Measurements from ENCODE around the gene CIPC. TPM values are rescaled to one million over a fixed set of nuclear protein-coding genes. Genes with fewer than 3 reads are reported as not detected.

The CIPC gene
- total and polyA plus RNA-seq, 9 donors, result 7.0 to 32.4 (median 21.4) TPM

- no peak for DNase-seq
- intact Hi-C loops (cut with DNase I), result no loop called here
- Histone ChIP-seq H3K4me1 (ENCODE audit: insufficient read depth) (peaks cover 3% of the 10 kb centered on the region), H3K9me3 (no peaks in the 10 kb centered on the region), H3K4me3 (no peak overlapping the region), H3K36me3 (no peaks in the 10 kb centered on the region), H3K27ac (no peak overlapping the region), H3K27me3 (no peaks in the 10 kb centered on the region)
- no peak for TF ChIP-seq POLR2A (IDR thresholded peaks at IDR 0.05)
- no peak for TF ChIP-seq CTCF (IDR thresholded peaks at IDR 0.05)
- no peak for TF ChIP-seq EP300 (IDR thresholded peaks at IDR 0.05)
- WGBS, 3 donors, result 83 to 84% (median 84%) methylated on average over 6 of the region's 6 CpGs
Observed at GRCh38 chr14:77109656-77110055, 11.6 kb downstream of the CIPC start.

- Histone ChIP-seq H3K4me1 (ENCODE audit: insufficient read depth) (peaks cover 3% of the 10 kb centered on the region), H3K9me3 (no peaks in the 10 kb centered on the region), H3K36me3 (no peaks in the 10 kb centered on the region), H3K4me3 (no peak overlapping the region), H3K27ac (no peak overlapping the region), H3K27me3 (no peaks in the 10 kb centered on the region)
- intact Hi-C loops (cut with DNase I), result no loop called here
- DNase-seq, result no peak
- TF ChIP-seq CTCF (IDR thresholded peaks at IDR 0.05) (no peak), EP300 (IDR thresholded peaks at IDR 0.05) (no peak), POLR2A (IDR thresholded peaks at IDR 0.05) (no peak)
- 92 to 93% (median 92%) methylated on average over 1 of the region's 1 CpG for WGBS, 3 donors
Observed at GRCh38 chr14:77110286-77110685, 12.2 kb downstream of the CIPC start.

GRCh38 chr14:77111021-77111420, 13.0 kb downstream of the CIPC start:
- no peak overlapping the region for H3K4me3 ChIP-seq
- H3K36me3 ChIP-seq, result no peaks in the 10 kb centered on the region
- intact Hi-C loops (cut with DNase I), result no loop called here
- H3K27ac ChIP-seq, result peak overlapping the region in 1 of 2 donors; percentile 45
- no peaks in the 10 kb centered on the region for H3K9me3 ChIP-seq
- H3K27me3 ChIP-seq, result no peaks in the 10 kb centered on the region
- TF ChIP-seq POLR2A (IDR thresholded peaks at IDR 0.05) (no peak), CTCF (IDR thresholded peaks at IDR 0.05) (no peak), EP300 (IDR thresholded peaks at IDR 0.05) (no peak)
- peak in 1 of 5 donors; percentile 47 for DNase-seq
- 3 to 9% (median 4%) methylated on average over 5 of the region's 5 CpGs for WGBS, 3 donors
- H3K4me1 ChIP-seq (ENCODE audit: insufficient read depth), result peaks cover 3% of the 10 kb centered on the region

GRCh38 chr14:77113644-77114043, 15.6 kb downstream of the CIPC start:
- WGBS, 3 donors, result 91 to 94% (median 91%) methylated on average over 11 of the region's 11 CpGs
- H3K9me3 ChIP-seq, result no peaks in the 10 kb centered on the region
- no peaks in the 10 kb centered on the region for H3K27me3 ChIP-seq
- no peak overlapping the region for H3K4me3 ChIP-seq
- H3K4me1 ChIP-seq (ENCODE audit: insufficient read depth), result peaks cover 3% of the 10 kb centered on the region
- no peak overlapping the region for H3K27ac ChIP-seq
- intact Hi-C loops (cut with DNase I), result no loop called here
- DNase-seq, result no peak
- TF ChIP-seq EP300 (IDR thresholded peaks at IDR 0.05) (no peak), CTCF (IDR thresholded peaks at IDR 0.05) (no peak), POLR2A (IDR thresholded peaks at IDR 0.05) (no peak)
- H3K36me3 ChIP-seq, result no peaks in the 10 kb centered on the region
